ENCODE data around the gene KCNMB1.
A peak's percentile ranks its signal among the peaks of the same experiment; 100 is the strongest.

The KCNMB1 gene

DNA sequence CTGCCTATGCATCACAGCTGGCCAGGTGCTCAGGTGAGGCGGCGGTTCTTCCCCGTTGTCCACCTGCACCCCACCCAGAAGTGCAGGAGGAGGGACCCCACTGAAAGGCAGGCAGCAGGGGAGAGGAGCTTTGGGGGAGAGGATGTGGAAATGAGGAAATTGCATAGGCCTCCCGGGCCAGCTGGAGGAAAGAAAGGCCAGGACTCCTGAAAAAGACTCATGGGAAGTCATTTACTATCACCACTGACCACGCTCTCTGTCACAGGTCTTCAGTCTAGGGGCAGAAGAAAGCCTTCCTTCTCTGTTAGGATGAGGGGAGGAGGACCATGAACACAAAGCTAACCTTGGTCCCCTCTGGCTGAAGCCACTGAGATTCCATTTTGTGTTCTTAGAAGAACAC is 28.1 kb downstream of the KCNMB1 start:
- no peak for ATAC-seq (ENCODE audit: low read depth)
- no peaks in the 10 kb centered on the region for H3K4me1 ChIP-seq (ENCODE audit: insufficient read depth, poor library complexity, severe bottlenecking)
- no peaks in the 10 kb centered on the region for H3K9me3 ChIP-seq (ENCODE audit: severe bottlenecking)
- H3K36me3 ChIP-seq (ENCODE audit: low read depth) = no peaks in the 10 kb centered on the region
- no peaks in the 10 kb centered on the region for H3K27me3 ChIP-seq (ENCODE audit: insufficient read depth, poor library complexity, severe bottlenecking)
- H3K4me3 ChIP-seq (ENCODE audit: severe bottlenecking) = no peak overlapping the region
- H3K27ac ChIP-seq (ENCODE audit: poor library complexity, severe bottlenecking) = no peak overlapping the region
- TF ChIP-seq, protein P1, sequence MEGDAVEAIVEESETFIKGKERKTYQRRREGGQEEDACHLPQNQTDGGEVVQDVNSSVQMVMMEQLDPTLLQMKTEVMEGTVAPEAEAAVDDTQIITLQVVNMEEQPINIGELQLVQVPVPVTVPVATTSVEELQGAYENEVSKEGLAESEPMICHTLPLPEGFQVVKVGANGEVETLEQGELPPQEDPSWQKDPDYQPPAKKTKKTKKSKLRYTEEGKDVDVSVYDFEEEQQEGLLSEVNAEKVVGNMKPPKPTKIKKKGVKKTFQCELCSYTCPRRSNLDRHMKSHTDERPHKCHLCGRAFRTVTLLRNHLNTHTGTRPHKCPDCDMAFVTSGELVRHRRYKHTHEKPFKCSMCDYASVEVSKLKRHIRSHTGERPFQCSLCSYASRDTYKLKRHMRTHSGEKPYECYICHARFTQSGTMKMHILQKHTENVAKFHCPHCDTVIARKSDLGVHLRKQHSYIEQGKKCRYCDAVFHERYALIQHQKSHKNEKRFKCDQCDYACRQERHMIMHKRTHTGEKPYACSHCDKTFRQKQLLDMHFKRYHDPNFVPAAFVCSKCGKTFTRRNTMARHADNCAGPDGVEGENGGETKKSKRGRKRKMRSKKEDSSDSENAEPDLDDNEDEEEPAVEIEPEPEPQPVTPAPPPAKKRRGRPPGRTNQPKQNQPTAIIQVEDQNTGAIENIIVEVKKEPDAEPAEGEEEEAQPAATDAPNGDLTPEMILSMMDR (IDR thresholded peaks at IDR 0.05; ENCODE audit: poor library complexity, severe bottlenecking) = no peak
- DNase-seq (ENCODE audit: low spot score) = no peak

DNA sequence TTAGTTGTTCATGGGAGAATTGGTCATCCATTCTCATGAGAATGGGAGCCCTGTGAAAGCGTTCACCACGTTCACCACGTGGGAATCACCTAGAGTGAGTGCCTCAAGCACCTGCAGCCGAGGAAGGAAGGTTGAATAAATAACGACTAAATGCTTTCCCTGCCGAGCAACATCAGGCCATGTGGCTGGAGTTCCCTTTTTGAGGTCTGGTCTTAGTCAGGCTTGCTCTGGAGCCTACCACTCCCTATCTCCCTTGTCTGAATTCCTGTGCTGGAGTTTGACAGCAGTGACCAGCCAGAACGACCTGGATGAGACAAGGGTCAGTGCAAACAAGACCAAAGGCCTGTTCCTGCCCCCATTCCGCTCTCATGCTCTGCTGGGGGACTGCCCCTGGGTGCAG is 28.5 kb downstream of the KCNMB1 start:
- DNase-seq (ENCODE audit: low spot score) = no peak
- H3K27me3 ChIP-seq (ENCODE audit: insufficient read depth, poor library complexity, severe bottlenecking) = no peaks in the 10 kb centered on the region
- H3K9me3 ChIP-seq (ENCODE audit: severe bottlenecking) = no peaks in the 10 kb centered on the region
- TF ChIP-seq, protein P1 (IDR thresholded peaks at IDR 0.05; ENCODE audit: poor library complexity, severe bottlenecking) = no peak
- H3K27ac ChIP-seq (ENCODE audit: poor library complexity, severe bottlenecking) = no peak overlapping the region
- H3K36me3 ChIP-seq (ENCODE audit: low read depth) = no peaks in the 10 kb centered on the region
- no peak overlapping the region for H3K4me3 ChIP-seq (ENCODE audit: severe bottlenecking)
- H3K4me1 ChIP-seq (ENCODE audit: insufficient read depth, poor library complexity, severe bottlenecking) = no peaks in the 10 kb centered on the region
- ATAC-seq (ENCODE audit: low read depth) = no peak

DNA sequence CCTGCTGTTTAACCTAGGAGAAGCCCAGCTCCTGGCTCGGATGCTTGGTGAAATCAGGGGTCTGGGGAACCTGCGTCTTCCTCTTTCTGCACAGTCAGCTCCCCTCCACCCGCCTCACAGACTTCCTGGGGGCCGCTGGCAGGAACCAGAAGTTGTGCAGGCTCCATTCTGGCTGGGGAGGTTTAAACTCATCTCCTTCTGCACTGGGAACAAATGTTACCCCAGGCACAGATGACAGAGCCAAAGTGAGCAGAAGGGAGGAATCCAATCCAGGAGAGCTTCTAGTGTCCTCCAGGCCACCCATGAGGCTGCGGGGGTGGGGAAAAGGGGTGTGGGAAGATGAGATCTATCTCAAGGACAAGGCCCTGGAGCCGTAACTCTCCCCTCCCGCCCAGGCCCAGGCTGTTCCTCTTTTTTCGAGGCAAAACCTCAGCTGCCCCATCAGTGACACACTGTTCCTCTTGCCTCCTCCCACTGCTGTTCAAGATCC is 31.2 kb downstream of the KCNMB1 start:
- Histone ChIP-seq H3K27ac (ENCODE audit: poor library complexity, severe bottlenecking) (no peak overlapping the region), H3K9me3 (ENCODE audit: severe bottlenecking) (no peaks in the 10 kb centered on the region), H3K4me1 (ENCODE audit: insufficient read depth, poor library complexity, severe bottlenecking) (no peaks in the 10 kb centered on the region), H3K27me3 (ENCODE audit: insufficient read depth, poor library complexity, severe bottlenecking) (peaks cover 6% of the 10 kb centered on the region), H3K36me3 (ENCODE audit: low read depth) (no peaks in the 10 kb centered on the region), H3K4me3 (ENCODE audit: severe bottlenecking) (no peak overlapping the region)
- TF ChIP-seq, protein P1 (IDR thresholded peaks at IDR 0.05; ENCODE audit: poor library complexity, severe bottlenecking) = no peak
- ATAC-seq (ENCODE audit: low read depth) (no peak), DNase-seq (ENCODE audit: low spot score) (no peak)

DNA sequence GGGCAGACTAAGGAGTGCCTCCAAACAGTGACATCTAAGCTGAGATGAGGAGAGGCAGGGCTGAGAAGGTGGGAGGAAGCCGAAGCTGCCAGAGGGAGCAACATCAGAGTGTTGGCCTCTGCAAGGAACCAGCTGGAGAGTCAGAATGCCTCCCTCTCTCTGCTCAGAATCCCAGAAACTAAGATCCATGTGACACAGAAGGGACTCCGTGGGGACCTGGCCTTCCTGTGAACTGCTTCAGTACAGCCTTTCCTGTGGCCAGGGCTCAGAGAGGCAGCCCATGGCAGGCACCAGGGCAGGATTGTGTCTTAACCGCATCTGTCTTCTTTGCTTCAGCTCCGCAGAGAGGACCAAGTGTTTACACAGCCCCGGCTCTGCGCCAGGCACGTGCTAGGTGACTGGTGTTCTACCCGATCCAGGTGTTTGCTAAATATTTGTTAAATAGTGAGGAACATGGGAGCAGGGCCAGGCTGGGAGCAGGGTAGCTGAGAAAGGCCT is 33.5 kb downstream of the KCNMB1 start:
- H3K4me1 ChIP-seq (ENCODE audit: insufficient read depth, poor library complexity, severe bottlenecking) = no peaks in the 10 kb centered on the region
- TF ChIP-seq, protein P1 (IDR thresholded peaks at IDR 0.05; ENCODE audit: poor library complexity, severe bottlenecking) = no peak
- H3K4me3 ChIP-seq (ENCODE audit: severe bottlenecking) = no peak overlapping the region
- H3K36me3 ChIP-seq (ENCODE audit: low read depth) = no peaks in the 10 kb centered on the region
- H3K27me3 ChIP-seq (ENCODE audit: insufficient read depth, poor library complexity, severe bottlenecking) = peaks cover 10% of the 10 kb centered on the region
- ATAC-seq (ENCODE audit: low read depth) (peak; percentile 19; the same call in 1 of the 3 replicates), DNase-seq (ENCODE audit: low spot score) (no peak)
- no peaks in the 10 kb centered on the region for H3K9me3 ChIP-seq (ENCODE audit: severe bottlenecking)
- H3K27ac ChIP-seq (ENCODE audit: poor library complexity, severe bottlenecking) = no peak overlapping the region

DNA sequence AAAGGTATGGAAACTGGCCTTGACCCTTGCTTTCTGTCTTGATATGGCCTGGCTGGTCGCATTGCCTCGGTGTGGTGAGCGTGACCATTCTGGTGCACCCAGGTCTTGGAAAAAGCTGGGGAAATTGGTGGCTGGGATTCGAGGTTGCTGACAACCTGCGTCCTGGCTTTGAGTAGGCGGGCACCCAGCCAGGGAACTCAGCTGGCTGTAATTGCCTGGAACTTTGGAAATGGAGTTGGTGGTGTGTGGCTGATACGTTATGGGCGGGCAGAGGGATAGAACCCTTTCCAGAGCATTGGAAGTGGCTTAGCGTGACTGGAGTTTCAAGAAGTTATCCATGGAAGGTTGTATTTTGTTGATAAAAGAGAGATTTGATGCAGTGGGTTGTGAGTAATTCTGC is 35.2 kb downstream of the KCNMB1 start:
- Histone ChIP-seq H3K27ac (ENCODE audit: poor library complexity, severe bottlenecking) (no peak overlapping the region), H3K27me3 (ENCODE audit: insufficient read depth, poor library complexity, severe bottlenecking) (peaks cover 13% of the 10 kb centered on the region), H3K4me3 (ENCODE audit: severe bottlenecking) (no peak overlapping the region), H3K9me3 (ENCODE audit: severe bottlenecking) (no peaks in the 10 kb centered on the region), H3K36me3 (ENCODE audit: low read depth) (no peaks in the 10 kb centered on the region), H3K4me1 (ENCODE audit: insufficient read depth, poor library complexity, severe bottlenecking) (no peaks in the 10 kb centered on the region)
- DNase-seq (ENCODE audit: low spot score) (no peak), ATAC-seq (ENCODE audit: low read depth) (no peak)
- TF ChIP-seq, protein P1 (IDR thresholded peaks at IDR 0.05; ENCODE audit: poor library complexity, severe bottlenecking) = no peak

All from RWPE2 (cell line).